NCI-H2081 (cell line): ENCODE results near the gene C9orf72.

Experiments used
- DNase-seq, 2 experiments: peaks; one replicate each; lab custom pipeline; 2025; lab: John Stamatoyannopoulos, UW

Gene C9orf72

DNA sequence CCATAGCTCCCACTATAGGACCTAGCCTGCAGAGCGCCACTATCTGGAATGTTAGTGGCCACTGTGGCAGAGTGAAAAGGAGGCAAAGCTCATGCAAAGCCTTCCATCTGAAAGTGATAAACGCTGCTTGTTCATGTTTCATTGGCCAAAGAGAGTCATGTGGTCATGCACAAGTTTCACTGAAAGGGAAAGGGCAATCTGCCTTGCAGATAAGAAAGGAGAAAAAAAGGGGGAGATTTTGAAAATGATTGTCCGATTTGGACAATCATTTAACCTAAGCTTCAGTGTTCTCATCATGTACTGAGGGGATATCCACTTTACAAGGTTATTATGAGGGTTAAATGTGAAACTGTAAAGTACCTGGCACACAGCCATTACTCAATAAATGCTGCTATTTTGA is 34.6 kb downstream of the C9orf72 start:
- DNase-seq, result no peak

- no peak for DNase-seq
These were observed 35.5 kb downstream of the C9orf72 start for GRCh38 chr9:27537756-27538155.

DNA sequence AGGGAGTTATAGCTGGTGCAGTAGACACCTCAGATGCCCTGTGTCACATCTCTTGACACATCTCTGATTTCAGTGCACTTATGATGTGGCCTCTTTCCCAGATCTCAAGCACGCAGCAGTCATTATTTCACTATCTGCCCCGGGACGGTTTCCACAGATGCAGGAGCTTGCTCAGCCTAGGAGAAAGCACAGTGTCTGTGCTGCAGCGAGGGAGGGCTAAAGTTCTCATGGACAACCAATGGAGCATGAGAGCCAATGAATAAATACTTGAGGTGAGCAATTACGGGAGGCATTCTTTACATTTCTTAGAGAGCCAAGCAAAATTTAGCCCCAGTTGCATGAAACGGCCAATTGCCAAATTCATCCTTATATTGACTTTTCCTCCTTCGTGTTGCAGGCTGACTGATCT is 36.2 kb downstream of the C9orf72 start:
- DNase-seq, result no peak

GRCh38 chr9:27536168-27536567 is 37.1 kb downstream of the C9orf72 start:
- DNase-seq, result no peak

DNA sequence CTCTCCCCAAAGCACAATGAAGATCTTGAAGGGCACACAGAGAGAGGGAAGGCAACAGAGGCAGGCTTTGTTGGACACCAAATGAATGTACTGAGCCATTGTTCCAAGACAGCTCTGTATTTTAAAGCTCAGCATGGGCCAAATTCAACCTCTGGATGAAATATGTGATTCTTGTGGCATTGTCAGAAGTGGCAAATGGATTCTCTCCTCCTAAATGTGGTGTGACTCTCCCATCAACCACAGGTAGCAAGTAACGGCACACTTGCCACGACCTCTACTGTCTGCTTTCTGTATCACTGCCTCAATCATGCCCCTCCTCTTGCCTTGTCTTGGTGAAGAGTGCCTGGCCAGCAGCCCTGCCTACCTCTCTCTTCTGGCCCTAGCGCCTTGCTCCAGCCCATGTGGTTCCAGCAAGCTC is 37.6 kb downstream of the C9orf72 start:
- DNase-seq, result no peak

DNA sequence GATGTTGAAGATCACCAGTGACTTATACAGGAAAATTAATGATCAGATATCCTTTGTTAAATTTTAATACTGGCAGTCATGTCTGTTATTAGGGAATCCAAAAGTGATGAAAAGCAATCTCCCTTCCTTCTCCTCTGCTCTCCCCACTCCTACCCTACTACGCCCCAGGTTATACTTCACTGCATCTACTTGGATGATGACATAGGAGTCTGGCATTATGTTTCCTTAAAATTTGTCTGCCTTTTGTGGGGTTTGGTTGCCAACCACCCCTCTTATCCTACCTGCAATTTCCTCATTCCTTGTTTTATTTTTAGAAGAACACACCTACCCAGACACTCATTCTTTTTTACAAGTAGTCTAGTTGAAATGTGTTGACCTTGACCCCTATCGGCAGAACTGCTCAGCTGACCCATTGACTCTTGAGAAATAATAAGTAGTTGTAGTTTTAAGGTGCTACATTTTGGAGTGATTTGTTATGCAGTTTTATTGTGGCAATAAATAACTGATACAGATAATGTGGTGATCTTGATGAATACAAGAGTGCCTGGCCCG is 38.5 kb downstream of the C9orf72 start:
- no peak for DNase-seq

- DNase-seq, result peak in 1 of 2 experiments; percentile 15
These were observed 39.1 kb downstream of the C9orf72 start for GRCh38 chr9:27534131-27534530.

GRCh38 chr9:27533311-27533710 is 40.0 kb downstream of the C9orf72 start:
- no peak for DNase-seq

- DNase-seq, result no peak
These were observed 41.2 kb downstream of the C9orf72 start for GRCh38 chr9:27532046-27532445.

GRCh38 chr9:27530915-27531755 is 42.1 kb downstream of the C9orf72 start:
- no peak for DNase-seq

DNA sequence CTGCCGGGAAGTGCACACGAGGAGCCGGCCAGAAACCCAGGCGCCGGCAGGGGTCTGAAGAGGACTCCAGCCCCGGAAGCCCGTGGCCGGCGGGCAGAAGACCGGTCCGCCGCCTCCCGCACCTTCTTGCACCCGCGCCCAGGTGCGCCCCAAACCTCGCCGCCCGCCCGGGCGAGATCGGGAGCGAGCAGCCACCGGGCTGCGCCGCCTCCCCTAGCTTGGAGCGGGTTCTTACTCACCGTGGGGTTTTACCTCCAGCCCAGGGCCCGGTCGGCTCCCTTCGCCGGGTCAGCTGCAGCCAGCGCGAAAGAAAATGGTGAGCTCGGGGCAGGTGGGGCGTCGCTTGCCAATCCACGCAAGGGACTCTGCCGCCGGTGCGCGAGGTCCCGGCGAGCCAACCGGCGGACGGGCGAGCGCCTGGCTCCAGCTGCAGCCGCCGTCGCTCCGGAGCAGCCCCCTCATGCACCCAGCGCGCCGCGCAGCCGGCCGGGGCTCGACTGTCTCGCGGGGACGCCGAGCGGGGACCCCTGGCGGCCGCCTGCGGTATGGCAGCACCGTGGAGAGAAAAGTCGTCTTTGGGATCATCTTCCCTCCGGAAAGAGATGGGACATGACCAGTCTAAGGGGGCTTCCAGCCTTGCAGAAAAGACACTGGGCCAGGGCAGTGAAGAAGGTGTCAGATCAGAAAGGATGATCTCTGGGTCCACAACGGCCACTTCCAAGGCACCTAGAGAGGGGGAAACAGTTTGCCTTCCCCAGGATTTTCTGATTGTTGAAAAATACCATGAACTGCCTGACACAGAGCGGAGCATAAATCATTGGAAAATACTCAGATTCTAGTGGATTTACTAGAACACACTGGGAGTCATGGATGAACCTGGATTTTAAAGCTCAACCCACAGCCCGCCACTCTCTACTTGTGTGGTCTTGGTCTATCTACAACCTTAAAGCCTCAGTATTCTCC is 43.7 kb downstream of the C9orf72 start, which contains the start of gene MOB3B:
MOB3B (minus strand) TSS at position 499 of the 963 bp plus-strand sequence. CDS start 74,264 bp downstream, outside the sequence.
- DNase-seq, result peak; percentile 74 to 80

DNA sequence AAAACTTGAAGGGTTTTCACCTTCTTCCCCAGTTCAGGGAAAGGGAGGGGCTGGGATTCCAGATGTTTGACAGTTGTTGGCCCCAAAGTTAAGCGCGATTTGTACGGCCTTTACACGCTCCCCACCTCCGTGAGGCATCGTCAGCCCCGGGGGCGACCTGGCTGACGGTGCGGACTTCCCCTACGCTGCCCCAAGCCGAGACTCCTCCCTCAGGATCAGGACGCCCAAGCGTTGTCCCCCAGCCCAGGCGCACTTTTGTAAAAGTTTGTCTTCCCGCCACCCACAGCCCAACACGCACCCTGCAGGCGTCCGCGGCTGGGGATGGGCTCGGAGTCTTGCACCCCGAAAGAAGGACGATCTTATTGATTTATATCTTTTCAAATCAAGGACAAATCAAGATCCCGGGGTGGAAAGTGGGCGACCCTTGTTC is 44.4 kb downstream of the C9orf72 start:
- no peak for DNase-seq

DNA sequence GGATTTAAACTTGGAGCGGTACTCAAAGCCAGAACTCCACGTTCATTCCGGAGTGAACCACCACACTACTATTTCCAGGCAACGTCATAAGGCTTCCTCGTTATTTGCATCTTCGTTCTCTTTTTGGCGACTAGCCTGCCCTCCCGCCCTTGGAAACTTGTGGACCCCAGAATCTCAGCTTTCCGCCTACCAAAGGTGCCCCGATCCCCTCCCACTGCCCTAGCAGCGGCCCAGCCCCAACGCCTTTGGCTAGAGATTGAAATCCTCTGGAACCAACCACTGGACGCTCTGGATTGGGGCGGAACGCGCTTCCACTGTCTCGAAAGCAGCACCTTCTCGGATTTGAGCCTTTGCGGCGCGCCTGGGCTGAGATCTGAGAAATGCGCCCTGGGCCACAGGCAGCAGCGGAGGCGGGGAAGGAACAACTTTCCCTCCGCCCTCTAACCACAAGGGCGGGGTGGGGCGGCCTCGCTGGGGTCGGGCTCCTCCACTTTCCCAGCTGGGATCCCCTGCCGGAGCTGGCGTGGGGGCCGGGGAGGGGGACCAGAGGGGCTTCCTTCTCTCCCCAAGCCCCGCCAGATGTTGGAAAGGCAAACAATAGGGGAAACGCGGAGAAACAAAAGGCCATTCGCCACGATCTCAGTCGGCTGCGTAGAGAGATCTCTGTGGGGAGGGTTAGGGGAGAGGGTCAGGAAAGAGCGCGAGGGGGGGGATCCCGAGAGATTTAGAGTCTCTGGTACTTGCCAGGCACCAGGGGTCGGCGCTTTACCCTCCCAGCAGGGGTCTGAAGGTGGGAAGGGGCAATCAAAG is 45.0 kb downstream of the C9orf72 start:
- DNase-seq, result no peak

DNA sequence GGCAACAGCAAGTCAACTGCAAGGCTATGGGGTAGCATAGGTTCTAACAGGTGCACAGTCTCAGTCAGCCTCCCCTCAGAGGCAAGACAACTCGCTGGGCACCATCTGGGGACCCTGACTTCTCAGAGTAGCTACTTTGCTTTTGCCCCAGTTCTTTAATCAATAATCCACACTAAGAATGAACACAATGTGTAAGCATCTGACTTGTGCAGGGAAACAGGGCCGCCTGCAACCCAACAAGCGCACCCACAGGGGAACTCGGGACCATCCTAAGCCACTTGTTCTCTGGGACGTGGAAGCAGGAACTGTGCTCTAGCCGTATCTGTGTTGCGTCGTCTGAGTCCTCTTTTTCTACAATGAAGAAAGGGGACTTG is 45.6 kb downstream of the C9orf72 start:
- no peak for DNase-seq

GRCh38 chr9:27524236-27524635 is 49.0 kb downstream of the C9orf72 start, which contains the start of gene IFNK:
Gene IFNK, plus strand, starts transcription at chr9:27524290. Its CDS starts 47 bp downstream, at chr9:27524337.
- no peak for DNase-seq

GRCh38 chr9:27523141-27523540 is 50.1 kb downstream of the C9orf72 start:
- DNase-seq, result no peak

GRCh38 chr9:27520986-27521385 is 52.3 kb downstream of the C9orf72 start:
- no peak for DNase-seq

DNA sequence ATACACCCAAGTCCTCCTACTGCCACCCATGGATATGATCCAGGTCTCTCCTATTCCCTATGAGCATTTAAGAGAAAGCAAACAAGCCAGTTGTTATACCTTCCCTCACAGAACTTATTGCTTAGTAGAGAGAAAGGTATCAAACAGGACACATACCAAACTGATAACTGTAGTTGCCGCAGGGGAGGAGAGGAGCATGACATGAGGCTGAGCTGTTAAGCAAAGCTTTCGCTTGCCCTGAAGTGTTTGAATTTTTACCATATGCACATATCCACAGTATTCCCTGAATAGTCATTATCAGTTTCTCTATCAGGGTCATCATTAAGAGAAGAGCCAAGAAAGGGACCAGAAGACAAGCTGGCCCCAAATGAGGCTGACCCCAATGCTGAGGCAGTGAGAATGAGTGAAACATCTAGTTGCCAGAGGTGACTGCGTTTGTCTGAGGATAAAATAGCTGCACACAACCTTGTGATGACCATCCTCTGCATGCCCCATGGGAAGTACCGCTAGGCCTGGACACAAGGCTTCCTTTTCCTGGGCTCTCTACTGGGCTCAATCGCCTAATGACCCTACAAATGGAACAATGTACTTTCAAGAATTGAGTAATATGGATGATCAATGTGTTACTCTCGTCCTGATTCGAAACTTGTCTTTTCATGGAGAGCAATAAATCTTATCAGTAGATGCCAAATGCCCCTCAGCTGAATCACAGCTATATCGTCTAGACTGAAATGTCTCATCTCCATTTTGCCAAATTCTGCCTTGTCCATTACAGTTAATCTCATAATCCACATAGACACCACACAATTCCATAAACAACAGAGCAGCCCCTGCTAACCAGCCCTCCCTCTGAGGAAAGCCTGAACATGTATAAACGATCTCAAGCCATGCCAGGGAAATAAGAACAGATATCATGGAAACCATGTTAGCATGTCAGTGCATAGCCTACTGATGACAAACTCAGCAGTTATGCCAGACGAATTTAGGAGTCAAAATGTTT is 53.5 kb downstream of the C9orf72 start:
- DNase-seq, result no peak

DNA sequence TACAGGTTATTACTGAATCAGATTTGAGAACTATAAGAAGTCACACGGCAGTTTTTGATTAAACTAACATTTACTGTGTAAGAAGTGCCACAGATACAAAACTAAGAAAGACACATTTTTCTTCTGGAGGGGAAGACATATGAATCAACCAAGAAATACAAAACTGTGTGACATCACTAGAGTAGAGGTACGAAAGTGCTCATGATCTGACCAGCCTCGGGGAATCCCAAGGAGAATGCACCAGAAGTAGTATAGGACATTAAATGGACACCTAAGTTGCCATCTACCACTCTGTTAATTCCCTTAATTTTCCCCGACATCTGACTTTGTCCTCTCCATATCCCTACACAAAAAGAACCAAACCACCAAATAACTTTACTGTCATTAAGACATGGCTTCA is 54.5 kb downstream of the C9orf72 start:
- DNase-seq, result no peak

DNA sequence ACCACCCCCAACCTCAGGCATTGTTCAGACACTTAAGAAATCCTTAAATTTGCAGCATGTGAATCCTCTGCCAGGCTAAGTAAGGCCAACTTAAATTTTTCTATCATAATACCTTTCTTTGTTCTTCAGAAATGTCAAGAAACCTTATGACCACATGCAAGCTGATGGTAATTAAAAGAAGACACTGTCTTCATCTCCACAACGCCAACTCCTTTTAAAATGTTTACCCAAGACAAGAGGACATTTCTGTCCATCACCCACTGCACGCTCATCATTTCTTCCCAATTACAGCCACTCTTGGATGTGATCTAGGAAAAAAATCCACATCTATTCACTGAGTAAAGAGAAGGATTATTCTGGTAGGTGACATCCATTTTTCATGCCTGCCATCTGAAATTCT is 55.3 kb downstream of the C9orf72 start:
- DNase-seq, result no peak
